MM.1S (cell line): ENCODE results near the gene MBOAT2.

Experiments
- DNase-seq: peaks from one replicate; pipeline ENCODE4 v3.0.0-alpha.2; 2015
- H2AFZ ChIP-seq: fragments of 300-600 bp; sonication (generic); 2 replicates; pipeline ENCODE4 v1.6.0; 2016; ENCODE audit warnings: antibody characterized with exemption, low read length
- H3F3A ChIP-seq: fragments of 300-600 bp; sonication (generic); 2 replicates; pipeline ENCODE4 v1.6.1; 2016; ENCODE audit warnings: mild to moderate bottlenecking, antibody characterized with exemption, low read length, moderate library complexity, mixed read lengths; ENCODE audit not compliant: insufficient read depth
- H3K27ac ChIP-seq: fragments of 300-600 bp; sonication (generic); 2 replicates; pipeline ENCODE4 v1.5.1; 2016; ENCODE audit warnings: mild to moderate bottlenecking, low read length
- H3K27me3 ChIP-seq: fragments of 300-600 bp; sonication (generic); replicated peaks from 2 replicates; pipeline ENCODE4 v1.6.0; 2016; ENCODE audit warnings: low read length; ENCODE audit not compliant: insufficient read depth
- H3K36me3 ChIP-seq: fragments of 300-600 bp; sonication (generic); replicated peaks from 2 replicates; pipeline ENCODE4 v1.6.1; 2016; ENCODE audit warnings: mild to moderate bottlenecking, low read length, mixed read lengths; ENCODE audit not compliant: insufficient read depth
- H3K4me1 ChIP-seq: fragments of 300-600 bp; sonication (generic); 2 replicates; pipeline ENCODE4 v1.6.1; 2016; ENCODE audit warnings: low read length, mixed read lengths
- H3K4me2 ChIP-seq: fragments of 300-600 bp; sonication (generic); 2 replicates; pipeline ENCODE4 v1.6.0; 2016; ENCODE audit warnings: low read depth, low read length
- H3K4me3 ChIP-seq: fragments of 300-600 bp; sonication (generic); 2 replicates; pipeline ENCODE4 v1.5.1; 2016; ENCODE audit warnings: low read length, mixed read lengths
- H3K79me2 ChIP-seq: fragments of 300-600 bp; sonication (generic); 2 replicates; pipeline ENCODE4 v1.6.1; 2016; ENCODE audit warnings: mixed run types, low read length, mixed read lengths
- H3K9ac ChIP-seq: fragments of 300-600 bp; sonication (generic); 2 replicates; pipeline ENCODE4 v1.6.1; 2016; ENCODE audit warnings: low read length, mixed read lengths
- H3K9me2 ChIP-seq: fragments of 300-600 bp; sonication (generic); replicated peaks from 2 replicates; pipeline ENCODE4 v1.6.1; 2016; ENCODE audit warnings: mild to moderate bottlenecking, low read length, mixed read lengths; ENCODE audit not compliant: insufficient read depth
- H3K9me3 ChIP-seq: fragments of 300-600 bp; sonication (generic); replicated peaks from 2 replicates; pipeline ENCODE4 v1.6.1; 2016; ENCODE audit warnings: mild to moderate bottlenecking, low read length, mixed read lengths; ENCODE audit not compliant: insufficient read depth
- H4K20me1 ChIP-seq: fragments of 300-600 bp; sonication (generic); 2 replicates; pipeline ENCODE4 v1.6.1; 2016; ENCODE audit warnings: mild to moderate bottlenecking, low read length, moderate library complexity, mixed read lengths; ENCODE audit not compliant: insufficient read depth
- CTCF ChIP-seq: fragments of 300-600 bp; sonication (generic); IDR thresholded peaks from 2 replicates; pipeline ENCODE4 v1.5.1; 2016; ENCODE audit warnings: antibody characterized with exemption, low read length, mixed read lengths
- EZH2 ChIP-seq: fragments of 300-600 bp; sonication (generic); optimal IDR thresholded peaks from 2 replicates; pipeline ENCODE3; 2017; ENCODE audit warnings: low read depth, mild to moderate bottlenecking, antibody characterized with exemption, low read length, mixed read lengths
- EZH2phosphoT487 ChIP-seq: fragments of 300-600 bp; sonication (generic); IDR thresholded peaks from 2 replicates; pipeline ENCODE4 v1.6.1; 2018; ENCODE audit warnings: antibody characterized with exemption, low read length

MBOAT2 gene

DNA sequence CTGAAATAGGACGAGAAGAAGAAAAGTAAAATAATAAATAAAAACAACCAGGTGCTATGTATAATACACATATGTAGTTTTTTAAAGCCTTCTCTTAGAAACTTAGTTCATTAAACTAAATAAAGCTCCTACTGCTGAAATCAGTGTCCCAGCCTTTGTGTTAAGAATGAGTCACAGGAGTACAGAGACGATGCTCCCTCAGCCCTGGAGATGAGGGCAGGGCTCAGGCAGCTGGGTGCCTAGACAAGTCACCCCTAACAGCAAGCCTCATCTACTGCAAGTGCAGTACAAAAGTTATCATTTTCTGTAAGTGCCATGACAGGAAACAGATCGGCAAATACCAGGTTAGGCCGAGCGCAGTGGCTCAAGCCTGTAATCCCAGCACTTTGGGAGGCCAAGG lies 184.3 kb downstream of the MBOAT2 start:
- Histone ChIP-seq H3F3A (no peaks in the 10 kb centered on the region), H3K27me3 (no peaks in the 10 kb centered on the region), H3K9me2 (no peaks in the 10 kb centered on the region), H3K9me3 (no peaks in the 10 kb centered on the region), H3K79me2 (no peaks in the 10 kb centered on the region), H3K4me3 (no peak overlapping the region), H4K20me1 (no peaks in the 10 kb centered on the region), H3K36me3 (no peaks in the 10 kb centered on the region; the same call in 1 of the 2 replicates), H3K9ac (no peak overlapping the region), H2AFZ (no peak overlapping the region), H3K4me2 (no peak overlapping the region), H3K4me1 (no peaks in the 10 kb centered on the region), H3K27ac (no peak overlapping the region)
- TF ChIP-seq EZH2phosphoT487 (no peak), EZH2 (no peak), CTCF (no peak)
- DNase-seq, result no peak

DNA sequence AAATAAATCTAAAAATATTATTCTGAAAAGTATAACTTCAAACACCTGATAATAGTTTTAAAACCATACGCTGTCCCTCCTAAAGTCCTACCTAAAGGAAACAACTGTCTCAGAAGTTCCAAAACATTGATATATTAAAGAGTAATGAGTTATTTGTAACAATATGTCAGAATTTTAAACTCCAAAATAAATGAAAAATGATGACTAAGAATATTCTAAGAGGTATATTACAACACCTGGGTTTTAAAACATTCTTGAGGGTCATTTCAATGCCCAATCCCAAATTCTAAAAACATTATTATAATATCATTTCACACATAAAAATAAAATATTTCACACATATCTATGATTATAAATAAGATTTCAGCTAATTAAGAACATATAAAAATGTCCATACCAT lies 186.3 kb downstream of the MBOAT2 start:
- Histone ChIP-seq H3K27ac (no peak overlapping the region), H3K4me2 (no peak overlapping the region), H3K9me3 (no peaks in the 10 kb centered on the region), H3K4me3 (no peak overlapping the region), H3K79me2 (no peaks in the 10 kb centered on the region), H4K20me1 (no peaks in the 10 kb centered on the region), H2AFZ (no peak overlapping the region), H3K36me3 (no peaks in the 10 kb centered on the region; the same call in 1 of the 2 replicates), H3K27me3 (no peaks in the 10 kb centered on the region), H3K4me1 (no peaks in the 10 kb centered on the region), H3F3A (no peaks in the 10 kb centered on the region), H3K9me2 (no peaks in the 10 kb centered on the region), H3K9ac (no peak overlapping the region)
- TF ChIP-seq CTCF (no peak), EZH2phosphoT487 (no peak), EZH2 (no peak)
- DNase-seq, result no peak

DNA sequence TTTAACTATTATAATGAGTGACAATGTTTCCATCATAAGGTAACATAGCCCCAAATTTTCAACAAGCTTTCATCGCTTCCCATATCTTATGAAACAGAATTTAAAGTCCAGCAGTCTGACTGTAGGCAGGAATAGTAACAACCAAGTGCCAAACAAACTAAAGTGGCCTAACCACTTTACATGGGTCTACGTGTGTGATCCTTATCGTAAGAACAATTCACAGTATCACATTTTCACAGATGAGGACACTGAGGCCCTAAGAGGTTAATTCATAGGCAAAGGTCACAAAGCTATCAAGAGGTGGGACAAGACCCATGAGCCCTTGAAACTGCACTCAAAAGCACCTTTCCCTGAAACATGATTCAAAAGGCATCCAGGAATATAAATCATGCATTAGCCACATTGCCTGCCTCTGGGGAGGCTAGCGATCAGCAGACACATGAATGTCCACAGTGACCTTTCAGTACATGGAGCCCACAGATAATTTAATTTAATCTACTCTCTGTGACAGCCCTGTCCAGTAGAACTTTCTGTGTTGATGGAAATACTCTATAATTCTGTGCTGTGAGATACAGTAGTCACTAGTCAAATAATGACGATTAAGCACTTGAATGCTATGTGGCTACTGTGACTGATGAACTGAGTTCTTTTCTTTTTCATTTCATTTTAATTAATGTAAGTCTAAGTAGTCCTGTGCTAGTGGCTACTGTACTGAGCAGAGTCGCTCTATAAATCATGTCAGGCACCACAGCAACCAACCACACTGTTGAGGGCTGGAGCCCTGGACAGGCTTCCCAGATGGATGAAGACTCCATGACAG lies 196.4 kb downstream of the MBOAT2 start:
- no peak for DNase-seq
- peaks cover 7% of the 10 kb centered on the region; the same call in 1 of the 2 replicates for H3K36me3 ChIP-seq
- H3K27me3 ChIP-seq, result no peaks in the 10 kb centered on the region
- H3K9me3 ChIP-seq, result no peaks in the 10 kb centered on the region
- H3F3A ChIP-seq, result no peaks in the 10 kb centered on the region
- H3K27ac ChIP-seq, result no peak overlapping the region
- H3K79me2 ChIP-seq, result no peaks in the 10 kb centered on the region
- TF ChIP-seq CTCF, result no peak
- no peak for TF ChIP-seq EZH2phosphoT487
- TF ChIP-seq EZH2, result no peak
- no peak overlapping the region for H2AFZ ChIP-seq
- H3K4me1 ChIP-seq, result no peaks in the 10 kb centered on the region
- no peaks in the 10 kb centered on the region for H3K9me2 ChIP-seq
- H4K20me1 ChIP-seq, result no peaks in the 10 kb centered on the region
- no peak overlapping the region for H3K4me3 ChIP-seq
- no peak overlapping the region for H3K4me2 ChIP-seq
- H3K9ac ChIP-seq, result no peak overlapping the region
